ENCODE data around the gene SH3BP1. TPM values are rescaled to one million over a fixed set of nuclear protein-coding genes. Genes with fewer than 3 reads are reported as not detected.

The SH3BP1 gene
- total and polyA plus RNA-seq, 9 of the 15 experiments (the other 6 are each of a cell fraction or from before 2014, with no cell fraction given), result 0.10 to 36.2 (median 10.4) TPM

- TF ChIP-seq BRD9 (IDR thresholded peaks at IDR 0.05; ENCODE audit: low read depth, partially characterized antibody) (no peak), ZBTB17 (CRISPR knock-in tag; IDR thresholded peaks at IDR 0.05) (no peak), MAFK (IDR thresholded peaks at IDR 0.05; ENCODE audit: low read length) (no peak), ZNF184 (CRISPR knock-in tag; IDR thresholded peaks at IDR 0.05) (no peak), ZEB2 (IDR thresholded peaks at IDR 0.05) (no peak), SMARCA5 (IDR thresholded peaks at IDR 0.05) (peak; percentile 86), ETS2 (tag; IDR thresholded peaks at IDR 0.05; ENCODE audit: borderline replicate concordance, poor library complexity, severe bottlenecking) (no peak), BRD4 (IDR thresholded peaks at IDR 0.05) (no peak), ZNF707 (CRISPR knock-in tag; conservative IDR thresholded peaks at IDR 0.05) (no peak), ARNT (IDR thresholded peaks at IDR 0.05) (no peak), UBTF (IDR thresholded peaks at IDR 0.05; ENCODE audit: borderline replicate concordance in 1 of 2, low read depth in 2 of 2, low read length in 2 of 2) (peak; percentile 90 to 97), TGIF2 (CRISPR knock-in tag; IDR thresholded peaks at IDR 0.05) (no peak), ZBTB34 (CRISPR knock-in tag; IDR thresholded peaks at IDR 0.05) (no peak), SNRNP70 (optimal IDR thresholded peaks at IDR 0.05; ENCODE audit: low read depth, low read length) (no peak), ZNF696 (CRISPR knock-in tag; conservative IDR thresholded peaks at IDR 0.05) (no peak), BRCA1 (IDR thresholded peaks at IDR 0.05) (no peak), BRCA1 (CRISPR knock-in tag; IDR thresholded peaks at IDR 0.05) (no peak), MEF2D (tag; conservative IDR thresholded peaks at IDR 0.05; ENCODE audit: low read depth) (no peak), GTF2B (IDR thresholded peaks at IDR 0.05; ENCODE audit: extremely low read depth, insufficient read length) (no peak), ZNF778 (CRISPR knock-in tag; IDR thresholded peaks at IDR 0.05) (no peak), TEAD4 (IDR thresholded peaks at IDR 0.05; ENCODE audit: low read length) (no peak; the same call in 1 of the 2 replicates), TEAD4 (CRISPR knock-in tag; IDR thresholded peaks at IDR 0.05; ENCODE audit: borderline replicate concordance) (no peak), CEBPG (CRISPR knock-in tag; IDR thresholded peaks at IDR 0.05) (no peak), CEBPG (tag; conservative IDR thresholded peaks at IDR 0.05 in 1 of 2, IDR thresholded peaks at IDR 0.05 in 1 of 2) (no peak)
Measured at GRCh38 chr22:37674951-37675929, 35.8 kb downstream of the SH3BP1 start, which contains the start of gene LGALS1 (continued).
